Right lobe of liver (tissue), 4 donors: Measurements from ENCODE around the gene LECT2.

Experiments used
- CTCF ChIP-seq, 4 donors: fragments of 200-600 bp in 3 of 4; fragments of 450-650 bp in 1 of 4; IDR thresholded peaks; one replicate each; pipeline versions ENCODE4 v1.5.1 to v1.8.0; 2016 to 2022; ENCODE audit warnings: antibody characterized with exemption in 4 of 4, mild to moderate bottlenecking in 2 of 4
- POLR2A ChIP-seq: fragments of 450-650 bp; IDR thresholded peaks from one replicate; pipeline ENCODE4 v1.6.1; 2017; ENCODE audit warnings: antibody characterized with exemption, mild to moderate bottlenecking
- donor health status: DM: no; HTN: no; CAD: no.
- donor health status: DM: no; HTN: no; CAD: no.
- donor health status: DM: no; HTN: yes; CAD: no.

DNA sequence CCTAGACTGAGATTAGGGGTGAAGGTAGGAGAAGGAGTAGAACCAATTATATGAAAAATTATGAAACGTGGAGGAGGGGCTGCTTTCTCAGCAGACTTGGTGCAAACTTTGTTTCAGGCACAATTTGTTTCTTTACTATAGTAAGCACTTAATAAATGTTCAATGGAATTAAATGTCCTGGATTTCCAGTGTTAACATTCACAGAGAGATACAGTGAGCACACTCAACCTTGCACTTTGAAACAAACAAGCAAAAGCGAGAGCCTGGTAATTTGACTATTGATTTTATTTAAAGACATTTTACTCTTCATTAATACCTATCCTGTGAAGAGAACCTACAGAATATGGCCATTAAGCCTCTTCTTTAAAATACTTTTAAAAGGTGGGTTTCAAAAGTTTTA lies 933 bp downstream of the LECT2 start:
- no peak for TF ChIP-seq CTCF (IDR thresholded peaks at IDR 0.05)
- no peak for TF ChIP-seq POLR2A
